IMR-90 (cell line): ENCODE measurements around the gene KCNK10.

ENCODE experiments used
- MXI1 ChIP-seq: IDR thresholded peaks from 2 replicates; pipeline ENCODE4 v1.6.1; 2012; ENCODE audit warnings: low read depth, mild to moderate bottlenecking, low read length, moderate library complexity, borderline replicate concordance
- POLR2A ChIP-seq: IDR thresholded peaks from 2 replicates; pipeline ENCODE4 v1.6.1; 2012; ENCODE audit warnings: mild to moderate bottlenecking, low read depth, low read length
- RAD21 ChIP-seq: IDR thresholded peaks from 2 replicates; pipeline ENCODE4 v1.6.1; 2012; ENCODE audit warnings: low read length, improper control_type of control experiment
- RFX5 ChIP-seq: IDR thresholded peaks from 2 replicates; pipeline ENCODE4 v1.8.0; 2012; ENCODE audit warnings: low read depth, mild to moderate bottlenecking, low read length, moderate library complexity
- SMC3 ChIP-seq: fragments of 150-350 bp; IDR thresholded peaks from 2 replicates; pipeline ENCODE4 v1.6.1; 2016; ENCODE audit warnings: low read depth, mild to moderate bottlenecking, antibody characterized with exemption, low read length, moderate library complexity
- TF ChIP-seq, protein P1 (sequence below): conservative IDR thresholded peaks from 2 replicates; pipeline ENCODE4 v1.5.1; 2012; ENCODE audit warnings: mild to moderate bottlenecking, low read depth, low read length, improper control_type of control experiment
- TF ChIP-seq, protein P2 (sequence below): fragments of 150-350 bp; IDR thresholded peaks from 2 replicates; pipeline ENCODE4 v1.6.1; 2017; ENCODE audit warnings: mild to moderate bottlenecking, antibody characterized with exemption, low read length, low read depth

DNA sequence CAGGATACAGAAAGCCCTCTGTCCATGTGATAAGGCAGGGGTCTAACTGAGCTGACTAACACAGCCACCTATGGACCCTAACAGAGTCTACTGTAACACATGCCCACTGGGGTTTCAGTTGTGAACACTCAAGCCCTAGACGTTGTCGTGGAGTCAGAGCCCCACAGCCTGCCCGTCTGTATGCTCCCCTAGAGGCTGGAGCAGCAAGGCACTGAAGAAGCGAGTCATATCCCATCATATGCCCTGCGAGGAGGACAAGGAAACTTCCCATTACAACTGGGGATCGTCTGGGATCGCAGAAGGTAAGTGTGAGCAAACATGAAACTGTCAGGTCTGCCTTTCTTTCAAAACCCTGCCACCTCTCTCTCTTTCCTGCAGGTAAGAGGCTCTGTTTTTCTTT, 180.1 kb downstream of the KCNK10 start:
- TF ChIP-seq, protein P1, sequence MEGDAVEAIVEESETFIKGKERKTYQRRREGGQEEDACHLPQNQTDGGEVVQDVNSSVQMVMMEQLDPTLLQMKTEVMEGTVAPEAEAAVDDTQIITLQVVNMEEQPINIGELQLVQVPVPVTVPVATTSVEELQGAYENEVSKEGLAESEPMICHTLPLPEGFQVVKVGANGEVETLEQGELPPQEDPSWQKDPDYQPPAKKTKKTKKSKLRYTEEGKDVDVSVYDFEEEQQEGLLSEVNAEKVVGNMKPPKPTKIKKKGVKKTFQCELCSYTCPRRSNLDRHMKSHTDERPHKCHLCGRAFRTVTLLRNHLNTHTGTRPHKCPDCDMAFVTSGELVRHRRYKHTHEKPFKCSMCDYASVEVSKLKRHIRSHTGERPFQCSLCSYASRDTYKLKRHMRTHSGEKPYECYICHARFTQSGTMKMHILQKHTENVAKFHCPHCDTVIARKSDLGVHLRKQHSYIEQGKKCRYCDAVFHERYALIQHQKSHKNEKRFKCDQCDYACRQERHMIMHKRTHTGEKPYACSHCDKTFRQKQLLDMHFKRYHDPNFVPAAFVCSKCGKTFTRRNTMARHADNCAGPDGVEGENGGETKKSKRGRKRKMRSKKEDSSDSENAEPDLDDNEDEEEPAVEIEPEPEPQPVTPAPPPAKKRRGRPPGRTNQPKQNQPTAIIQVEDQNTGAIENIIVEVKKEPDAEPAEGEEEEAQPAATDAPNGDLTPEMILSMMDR = no peak
- no peak for TF ChIP-seq RAD21
- TF ChIP-seq POLR2A = no peak
- TF ChIP-seq, protein P2, sequence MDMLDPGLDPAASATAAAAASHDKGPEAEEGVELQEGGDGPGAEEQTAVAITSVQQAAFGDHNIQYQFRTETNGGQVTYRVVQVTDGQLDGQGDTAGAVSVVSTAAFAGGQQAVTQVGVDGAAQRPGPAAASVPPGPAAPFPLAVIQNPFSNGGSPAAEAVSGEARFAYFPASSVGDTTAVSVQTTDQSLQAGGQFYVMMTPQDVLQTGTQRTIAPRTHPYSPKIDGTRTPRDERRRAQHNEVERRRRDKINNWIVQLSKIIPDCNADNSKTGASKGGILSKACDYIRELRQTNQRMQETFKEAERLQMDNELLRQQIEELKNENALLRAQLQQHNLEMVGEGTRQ = no peak
- TF ChIP-seq MXI1 = no peak
- no peak for TF ChIP-seq SMC3
- no peak for TF ChIP-seq RFX5
